ENCODE data around the gene FBXO7.

Gene FBXO7

GRCh38 chr22:32490279-32490678 is 15.7 kb downstream of the FBXO7 start:
- no peak overlapping the region for H3K4me3 ChIP-seq (ENCODE audit: low read length, poor library complexity, severe bottlenecking)
- no peak overlapping the region for H2AFZ ChIP-seq (ENCODE audit: low read length)
- H3K4me1 ChIP-seq (ENCODE audit: insufficient read depth, low read length, poor library complexity, severe bottlenecking), result no peaks in the 10 kb centered on the region
- peaks cover 6% of the 10 kb centered on the region; the same call in 1 of the 2 replicates for H3K79me2 ChIP-seq (ENCODE audit: insufficient read depth, low read length)
- no peak overlapping the region for H3K4me2 ChIP-seq (ENCODE audit: low read depth, low read length, poor library complexity, severe bottlenecking)
- TF ChIP-seq EZH2phosphoT487 (IDR thresholded peaks at IDR 0.05; ENCODE audit: borderline replicate concordance), result no peak
- TF ChIP-seq, protein P1, sequence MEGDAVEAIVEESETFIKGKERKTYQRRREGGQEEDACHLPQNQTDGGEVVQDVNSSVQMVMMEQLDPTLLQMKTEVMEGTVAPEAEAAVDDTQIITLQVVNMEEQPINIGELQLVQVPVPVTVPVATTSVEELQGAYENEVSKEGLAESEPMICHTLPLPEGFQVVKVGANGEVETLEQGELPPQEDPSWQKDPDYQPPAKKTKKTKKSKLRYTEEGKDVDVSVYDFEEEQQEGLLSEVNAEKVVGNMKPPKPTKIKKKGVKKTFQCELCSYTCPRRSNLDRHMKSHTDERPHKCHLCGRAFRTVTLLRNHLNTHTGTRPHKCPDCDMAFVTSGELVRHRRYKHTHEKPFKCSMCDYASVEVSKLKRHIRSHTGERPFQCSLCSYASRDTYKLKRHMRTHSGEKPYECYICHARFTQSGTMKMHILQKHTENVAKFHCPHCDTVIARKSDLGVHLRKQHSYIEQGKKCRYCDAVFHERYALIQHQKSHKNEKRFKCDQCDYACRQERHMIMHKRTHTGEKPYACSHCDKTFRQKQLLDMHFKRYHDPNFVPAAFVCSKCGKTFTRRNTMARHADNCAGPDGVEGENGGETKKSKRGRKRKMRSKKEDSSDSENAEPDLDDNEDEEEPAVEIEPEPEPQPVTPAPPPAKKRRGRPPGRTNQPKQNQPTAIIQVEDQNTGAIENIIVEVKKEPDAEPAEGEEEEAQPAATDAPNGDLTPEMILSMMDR (conservative IDR thresholded peaks at IDR 0.05; ENCODE audit: low read length), result no peak
- H4K20me1 ChIP-seq (ENCODE audit: insufficient read depth, low read length, poor library complexity, severe bottlenecking), result no peaks in the 10 kb centered on the region
- no peaks in the 10 kb centered on the region for H3K9me2 ChIP-seq (replicated peaks; ENCODE audit: low read depth, low read length)
- H3K9ac ChIP-seq (ENCODE audit: low read depth, low read length, poor library complexity, severe bottlenecking), result no peak overlapping the region
- no peaks in the 10 kb centered on the region for H3K9me3 ChIP-seq (ENCODE audit: insufficient read depth, low read depth, low read length)
- H3F3A ChIP-seq (ENCODE audit: low read depth), result no peaks in the 10 kb centered on the region
- H3K27me3 ChIP-seq (ENCODE audit: insufficient read depth, low read length, poor library complexity, severe bottlenecking), result no peaks in the 10 kb centered on the region
- H3K36me3 ChIP-seq (ENCODE audit: insufficient read depth, low read length), result peaks cover 97% of the 10 kb centered on the region

GRCh38 chr22:32492111-32492510 is 17.5 kb downstream of the FBXO7 start:
- no peak overlapping the region for H3K9ac ChIP-seq (ENCODE audit: low read depth, low read length, poor library complexity, severe bottlenecking)
- H3K79me2 ChIP-seq (ENCODE audit: insufficient read depth, low read length), result no peaks in the 10 kb centered on the region
- H3K9me3 ChIP-seq (ENCODE audit: insufficient read depth, low read depth, low read length), result no peaks in the 10 kb centered on the region
- no peak overlapping the region for H2AFZ ChIP-seq (ENCODE audit: low read length)
- no peak overlapping the region for H3K4me3 ChIP-seq (ENCODE audit: low read length, poor library complexity, severe bottlenecking)
- H3K4me1 ChIP-seq (ENCODE audit: insufficient read depth, low read length, poor library complexity, severe bottlenecking), result no peaks in the 10 kb centered on the region
- no peaks in the 10 kb centered on the region for H3K27me3 ChIP-seq (ENCODE audit: insufficient read depth, low read length, poor library complexity, severe bottlenecking)
- H4K20me1 ChIP-seq (ENCODE audit: insufficient read depth, low read length, poor library complexity, severe bottlenecking), result no peaks in the 10 kb centered on the region
- H3K9me2 ChIP-seq (replicated peaks; ENCODE audit: low read depth, low read length), result no peaks in the 10 kb centered on the region
- no peaks in the 10 kb centered on the region for H3F3A ChIP-seq (ENCODE audit: low read depth)
- TF ChIP-seq, protein P1 (conservative IDR thresholded peaks at IDR 0.05; ENCODE audit: low read length), result no peak
- no peak for TF ChIP-seq EZH2phosphoT487 (IDR thresholded peaks at IDR 0.05; ENCODE audit: borderline replicate concordance)
- peaks cover 97% of the 10 kb centered on the region for H3K36me3 ChIP-seq (ENCODE audit: insufficient read depth, low read length)
- H3K4me2 ChIP-seq (ENCODE audit: low read depth, low read length, poor library complexity, severe bottlenecking), result no peak overlapping the region

- no peak overlapping the region for H3K4me3 ChIP-seq (ENCODE audit: low read length, poor library complexity, severe bottlenecking)
- peaks cover 97% of the 10 kb centered on the region for H3K36me3 ChIP-seq (ENCODE audit: insufficient read depth, low read length)
- H3F3A ChIP-seq (ENCODE audit: low read depth), result no peaks in the 10 kb centered on the region
- H3K9me2 ChIP-seq (replicated peaks; ENCODE audit: low read depth, low read length), result no peaks in the 10 kb centered on the region
- H3K79me2 ChIP-seq (ENCODE audit: insufficient read depth, low read length), result no peaks in the 10 kb centered on the region
- no peaks in the 10 kb centered on the region for H3K4me1 ChIP-seq (ENCODE audit: insufficient read depth, low read length, poor library complexity, severe bottlenecking)
- no peak overlapping the region for H2AFZ ChIP-seq (ENCODE audit: low read length)
- no peak for TF ChIP-seq EZH2phosphoT487 (IDR thresholded peaks at IDR 0.05; ENCODE audit: borderline replicate concordance)
- TF ChIP-seq, protein P1 (conservative IDR thresholded peaks at IDR 0.05; ENCODE audit: low read length), result no peak
- H3K27me3 ChIP-seq (ENCODE audit: insufficient read depth, low read length, poor library complexity, severe bottlenecking), result no peaks in the 10 kb centered on the region
- H3K9ac ChIP-seq (ENCODE audit: low read depth, low read length, poor library complexity, severe bottlenecking), result no peak overlapping the region
- no peaks in the 10 kb centered on the region for H3K9me3 ChIP-seq (ENCODE audit: insufficient read depth, low read depth, low read length)
- no peaks in the 10 kb centered on the region for H4K20me1 ChIP-seq (ENCODE audit: insufficient read depth, low read length, poor library complexity, severe bottlenecking)
- H3K4me2 ChIP-seq (ENCODE audit: low read depth, low read length, poor library complexity, severe bottlenecking), result no peak overlapping the region
Observed at GRCh38 chr22:32493551-32493950, 18.9 kb downstream of the FBXO7 start.
